ENCODE data around the gene MISP3.

- TF ChIP-seq CTCF (IDR thresholded peaks at IDR 0.05; ENCODE audit: low read depth, low read length, poor library complexity, severe bottlenecking) (no peak), EZH2phosphoT487 (IDR thresholded peaks at IDR 0.05; ENCODE audit: borderline replicate concordance, low read length) (no peak)
Measured at GRCh38 chr19:14106840-14107239, 34.3 kb downstream of the MISP3 start.

Data from DOHH2 (cell line).